SK-N-MC (cell line): Measurements from ENCODE around the gene TAS1R3.

Experiments used
- EZH2 ChIP-seq: fragments of 200-600 bp; sonication (generic); IDR thresholded peaks from one replicate; pipeline ENCODE4 v1.6.1; 2017; ENCODE audit warnings: antibody characterized with exemption
- FOXP2 ChIP-seq: optimal IDR thresholded peaks from 2 replicates; pipeline ENCODE3; 2011; ENCODE audit warnings: mild to moderate bottlenecking, moderate library complexity; ENCODE audit not compliant: insufficient read depth; ENCODE audit errors: extremely low read length, control extremely low read depth
- POLR2AphosphoS5 ChIP-seq: IDR thresholded peaks from 2 replicates; pipeline ENCODE4 v1.6.1; 2012; ENCODE audit warnings: mild to moderate bottlenecking, low read depth, low read length, borderline replicate concordance

DNA sequence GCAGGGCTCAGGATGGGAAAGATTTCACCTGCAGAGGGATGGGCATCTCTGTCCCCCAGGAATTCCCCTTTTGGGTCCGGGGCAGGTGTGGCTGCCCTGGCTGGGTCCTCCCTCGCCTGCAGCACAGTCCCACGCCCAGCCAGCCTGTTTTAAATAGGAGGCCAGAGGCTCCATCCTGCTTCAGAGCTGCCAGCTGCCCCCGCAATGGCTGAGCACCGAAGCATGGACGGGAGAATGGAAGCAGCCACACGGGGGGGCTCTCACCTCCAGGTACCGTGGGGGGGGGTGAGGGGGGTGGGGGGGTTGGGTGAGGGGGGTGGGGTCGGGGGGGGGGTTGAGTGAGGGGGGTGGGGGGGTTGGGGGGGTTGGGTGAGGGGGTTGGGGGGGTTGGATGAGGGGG lies 47.3 kb upstream of the TAS1R3 start:
- TF ChIP-seq EZH2 (no peak), POLR2AphosphoS5 (no peak), FOXP2 (no peak)
